Glutamatergic neuron (in vitro differentiated cells): ENCODE results near the gene HSD17B11. TPM values are rescaled to one million over a fixed set of nuclear protein-coding genes. Genes with fewer than 3 reads are reported as not detected.

ENCODE experiments used
- DNase-seq: peaks from one replicate; pipeline ENCODE4 v3.0.0; 2022
- H3K27ac Mint-ChIP-seq: one replicate; pipeline ENCODE4 v1.8.0; 2020; ENCODE audit warnings: mild to moderate bottlenecking, mixed read lengths, inconsistent platforms; ENCODE audit not compliant: unreplicated experiment
- H3K27me3 Mint-ChIP-seq: one replicate; pipeline ENCODE4 v1.8.0; 2020; ENCODE audit warnings: mild to moderate bottlenecking, moderate library complexity, mixed read lengths, inconsistent platforms; ENCODE audit not compliant: unreplicated experiment
- H3K36me3 Mint-ChIP-seq: one replicate; pipeline ENCODE4 v1.8.0; 2020; ENCODE audit warnings: mild to moderate bottlenecking, mixed read lengths, inconsistent platforms; ENCODE audit not compliant: unreplicated experiment
- H3K4me1 Mint-ChIP-seq: one replicate; pipeline ENCODE4 v1.8.0; 2020; ENCODE audit warnings: mild to moderate bottlenecking, low read depth, mixed read lengths, inconsistent platforms; ENCODE audit not compliant: unreplicated experiment
- H3K4me3 Mint-ChIP-seq: one replicate; pipeline ENCODE4 v1.8.0; 2020; ENCODE audit warnings: mild to moderate bottlenecking, mixed read lengths, inconsistent platforms; ENCODE audit not compliant: unreplicated experiment
- H3K9me3 Mint-ChIP-seq: one replicate; pipeline ENCODE4 v1.8.0; 2020; ENCODE audit warnings: mild to moderate bottlenecking, moderate library complexity, mixed read lengths, inconsistent platforms; ENCODE audit not compliant: unreplicated experiment
- total RNA-seq: library from RNA; stranded (reverse); fragmentation: NEBNext Ultra II Directional; extraction: Animal tissue kit (Norgen Biotek cat#: 25700); gene quantifications from one replicate; pipeline ENCODE4 v1.2.1, GENCODE V29; 2021; ENCODE audit not compliant: unreplicated experiment
- TF ChIP-seq, protein P1 (sequence below): fragments of 200-600 bp; sonication (generic); IDR thresholded peaks from one replicate; pipeline ENCODE4 v1.5.0; 2021; ENCODE audit not compliant: partially characterized antibody, unreplicated experiment

HSD17B11 gene
- total RNA-seq, 1 donor from 2014 or later: 16.2 TPM

DNA sequence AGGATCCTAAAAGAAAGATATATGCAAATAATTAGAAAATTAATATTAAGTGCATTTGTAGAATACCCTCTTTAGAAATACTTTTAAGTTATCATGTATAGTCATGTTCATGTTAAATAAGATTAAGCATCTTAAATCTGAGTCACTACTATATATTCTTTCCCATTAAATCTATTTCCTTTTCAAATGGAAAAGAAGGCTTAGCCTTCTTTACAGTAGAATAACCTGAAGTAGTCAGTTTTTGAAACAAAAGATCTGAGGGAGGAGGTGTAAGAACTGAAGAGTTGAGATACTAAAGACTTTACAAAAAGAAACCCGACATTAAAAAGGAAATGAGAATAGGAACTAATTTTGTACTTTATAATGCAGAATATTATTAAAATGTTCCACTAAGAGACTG lies 53.6 kb downstream of the HSD17B11 start:
- DNase-seq: no peak

DNA sequence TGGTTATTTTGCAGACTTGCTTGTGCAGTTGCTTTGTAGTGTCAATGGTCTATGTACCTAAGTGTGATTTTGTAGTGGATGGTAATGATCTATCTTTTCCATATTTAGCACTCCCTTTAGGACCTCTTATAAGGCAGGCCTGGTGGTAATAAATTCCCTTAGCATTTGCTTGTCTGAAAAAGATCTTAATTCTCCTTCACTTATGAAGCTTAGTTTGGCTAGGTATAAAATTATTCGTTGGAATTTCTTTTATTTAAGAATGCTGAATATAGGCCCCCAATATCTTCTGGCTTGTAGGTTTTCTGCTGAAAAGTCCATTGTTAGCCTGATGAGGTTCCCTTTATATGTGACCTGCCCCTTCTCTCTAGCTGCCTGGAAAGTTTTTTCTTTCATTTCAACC lies 57.7 kb downstream of the HSD17B11 start:
- Mint-ChIP-seq H3K27ac (no peak overlapping the region), H3K27me3 (no peaks in the 10 kb centered on the region), H3K9me3 (peaks cover 2% of the 10 kb centered on the region), H3K4me1 (no peaks in the 10 kb centered on the region), H3K4me3 (no peak overlapping the region), H3K36me3 (peaks cover 10% of the 10 kb centered on the region)
- TF ChIP-seq, protein P1, sequence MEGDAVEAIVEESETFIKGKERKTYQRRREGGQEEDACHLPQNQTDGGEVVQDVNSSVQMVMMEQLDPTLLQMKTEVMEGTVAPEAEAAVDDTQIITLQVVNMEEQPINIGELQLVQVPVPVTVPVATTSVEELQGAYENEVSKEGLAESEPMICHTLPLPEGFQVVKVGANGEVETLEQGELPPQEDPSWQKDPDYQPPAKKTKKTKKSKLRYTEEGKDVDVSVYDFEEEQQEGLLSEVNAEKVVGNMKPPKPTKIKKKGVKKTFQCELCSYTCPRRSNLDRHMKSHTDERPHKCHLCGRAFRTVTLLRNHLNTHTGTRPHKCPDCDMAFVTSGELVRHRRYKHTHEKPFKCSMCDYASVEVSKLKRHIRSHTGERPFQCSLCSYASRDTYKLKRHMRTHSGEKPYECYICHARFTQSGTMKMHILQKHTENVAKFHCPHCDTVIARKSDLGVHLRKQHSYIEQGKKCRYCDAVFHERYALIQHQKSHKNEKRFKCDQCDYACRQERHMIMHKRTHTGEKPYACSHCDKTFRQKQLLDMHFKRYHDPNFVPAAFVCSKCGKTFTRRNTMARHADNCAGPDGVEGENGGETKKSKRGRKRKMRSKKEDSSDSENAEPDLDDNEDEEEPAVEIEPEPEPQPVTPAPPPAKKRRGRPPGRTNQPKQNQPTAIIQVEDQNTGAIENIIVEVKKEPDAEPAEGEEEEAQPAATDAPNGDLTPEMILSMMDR: no peak
- no peak for DNase-seq

More for the DNA sequence above, 53.6 kb downstream of the HSD17B11 start:
- no peak overlapping the region for H3K27ac Mint-ChIP-seq
- peaks cover 10% of the 10 kb centered on the region for H3K36me3 Mint-ChIP-seq
- H3K4me1 Mint-ChIP-seq: no peaks in the 10 kb centered on the region
- TF ChIP-seq, protein P1: no peak
- no peaks in the 10 kb centered on the region for H3K27me3 Mint-ChIP-seq
- no peak overlapping the region for H3K4me3 Mint-ChIP-seq
- no peaks in the 10 kb centered on the region for H3K9me3 Mint-ChIP-seq

DNA sequence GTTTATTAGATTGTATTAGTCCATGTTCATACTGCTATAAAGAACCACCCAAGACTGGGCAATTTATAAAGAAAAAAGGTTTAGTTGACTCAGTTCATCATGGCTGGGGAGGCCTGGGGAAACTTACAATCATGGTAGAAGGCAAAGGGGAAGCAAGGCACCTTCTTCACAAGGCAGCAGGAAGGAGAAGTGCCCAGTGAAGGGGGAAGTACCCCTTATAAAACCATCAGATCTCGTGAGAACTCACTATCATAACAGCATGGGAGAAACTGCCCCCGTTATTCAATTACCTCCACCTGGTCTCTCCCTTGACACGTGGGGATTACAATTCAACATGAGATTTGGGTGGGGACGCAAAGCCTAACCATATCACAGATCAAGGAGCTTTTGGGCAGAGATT lies 60.2 kb downstream of the HSD17B11 start:
- no peak overlapping the region for H3K4me3 Mint-ChIP-seq
- H3K9me3 Mint-ChIP-seq: peaks cover 2% of the 10 kb centered on the region
- H3K27me3 Mint-ChIP-seq: no peaks in the 10 kb centered on the region
- DNase-seq: no peak
- H3K36me3 Mint-ChIP-seq: peaks cover 10% of the 10 kb centered on the region
- H3K27ac Mint-ChIP-seq: no peak overlapping the region
- no peaks in the 10 kb centered on the region for H3K4me1 Mint-ChIP-seq
- TF ChIP-seq, protein P1: no peak

DNA sequence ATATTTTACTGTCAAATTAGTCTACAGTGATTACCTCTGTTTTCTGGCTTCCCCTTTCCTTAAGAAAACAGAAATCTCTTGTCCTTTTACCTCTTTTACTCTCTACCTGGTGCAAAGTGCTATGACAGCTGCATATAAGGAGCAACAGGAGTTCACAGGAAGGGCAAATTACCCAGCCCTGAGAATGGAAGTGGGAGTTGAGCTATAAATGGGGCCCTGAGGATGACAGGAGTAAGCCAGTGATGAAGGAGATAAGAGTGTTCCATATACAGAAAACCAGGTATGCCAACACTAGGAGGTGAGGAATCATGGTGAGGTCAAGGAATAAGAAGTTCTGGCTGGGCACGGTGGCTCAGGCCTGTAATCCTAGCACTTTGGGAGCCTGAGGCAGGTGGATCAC lies 63.9 kb downstream of the HSD17B11 start:
- no peaks in the 10 kb centered on the region for H3K4me1 Mint-ChIP-seq
- H3K4me3 Mint-ChIP-seq: no peak overlapping the region
- H3K36me3 Mint-ChIP-seq: no peaks in the 10 kb centered on the region
- H3K27ac Mint-ChIP-seq: no peak overlapping the region
- no peaks in the 10 kb centered on the region for H3K27me3 Mint-ChIP-seq
- TF ChIP-seq, protein P1: no peak
- DNase-seq: no peak
- peaks cover 2% of the 10 kb centered on the region for H3K9me3 Mint-ChIP-seq

DNA sequence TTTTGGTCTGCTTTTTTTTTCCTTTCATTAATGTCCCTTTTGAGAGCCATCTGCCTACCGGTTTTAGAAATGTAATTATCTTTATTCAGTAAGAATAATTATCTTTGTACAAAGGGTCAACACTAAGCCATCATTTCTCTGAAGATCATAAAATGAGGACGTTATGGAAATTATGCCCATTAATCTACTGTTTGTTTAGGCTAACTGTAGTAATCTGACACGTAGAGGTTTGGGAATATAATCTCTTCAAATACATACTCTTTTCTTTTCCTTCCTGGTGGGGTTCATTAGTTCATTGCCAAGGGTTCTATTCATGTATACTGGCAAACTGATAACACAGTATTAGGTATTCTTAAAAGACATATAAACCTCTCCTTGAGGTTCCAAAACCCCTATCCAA lies 64.5 kb downstream of the HSD17B11 start:
- no peak overlapping the region for H3K4me3 Mint-ChIP-seq
- H3K27me3 Mint-ChIP-seq: no peaks in the 10 kb centered on the region
- H3K9me3 Mint-ChIP-seq: peaks cover 2% of the 10 kb centered on the region
- H3K36me3 Mint-ChIP-seq: no peaks in the 10 kb centered on the region
- no peaks in the 10 kb centered on the region for H3K4me1 Mint-ChIP-seq
- no peak overlapping the region for H3K27ac Mint-ChIP-seq
- DNase-seq: no peak
- TF ChIP-seq, protein P1: no peak
